HL-60 (cell line): ENCODE data around the gene FNIP2.

ENCODE experiments used
- DNase-seq, 2 experiments: peaks; one replicate each; pipeline ENCODE4 v3.0.0-alpha.2; 2010 to 2020; ENCODE audit warnings: low read depth in 1 of 2, low spot score in 1 of 2
- H3K27ac ChIP-seq: fragments of 250-450 bp; sonication (Bioruptor Pico); replicated peaks from 2 replicates; pipeline ENCODE4 v1.5.1; 2020; ENCODE audit warnings: mild to moderate bottlenecking, moderate library complexity
- H3K27me3 ChIP-seq: fragments of 250-450 bp; sonication (Bioruptor Pico); 2 replicates; pipeline ENCODE4 v1.5.1; 2021; ENCODE audit warnings: mild to moderate bottlenecking, moderate library complexity; ENCODE audit not compliant: insufficient read depth, poor library complexity, severe bottlenecking
- H3K4me3 ChIP-seq: replicated peaks from 2 replicates; pipeline ENCODE4 v1.5.1; 2011; ENCODE audit warnings: mild to moderate bottlenecking, control low read depth, low read length; ENCODE audit not compliant: insufficient read depth
- GABPA ChIP-seq: IDR thresholded peaks from 2 replicates; pipeline ENCODE4 v1.6.1; 2012; ENCODE audit warnings: low read depth
- POLR2AphosphoS5 ChIP-seq: IDR thresholded peaks from 2 replicates; pipeline ENCODE4 v1.6.1; 2012; ENCODE audit warnings: low read depth
- SPI1 ChIP-seq: IDR thresholded peaks from 2 replicates; pipeline ENCODE4 v1.6.1; 2012; ENCODE audit warnings: low read depth, mild to moderate bottlenecking, borderline replicate concordance
- TF ChIP-seq, protein P1 (sequence below): IDR thresholded peaks from one replicate; pipeline ENCODE4 v1.5.1; 2011; ENCODE audit warnings: low read length, control low read depth, inconsistent platforms; ENCODE audit not compliant: insufficient read depth
- TF ChIP-seq, protein P2 (sequence below): IDR thresholded peaks from 2 replicates; pipeline ENCODE4 v1.6.1; 2012; ENCODE audit warnings: low read depth; ENCODE audit not compliant: insufficient replicate concordance

FNIP2 gene

DNA sequence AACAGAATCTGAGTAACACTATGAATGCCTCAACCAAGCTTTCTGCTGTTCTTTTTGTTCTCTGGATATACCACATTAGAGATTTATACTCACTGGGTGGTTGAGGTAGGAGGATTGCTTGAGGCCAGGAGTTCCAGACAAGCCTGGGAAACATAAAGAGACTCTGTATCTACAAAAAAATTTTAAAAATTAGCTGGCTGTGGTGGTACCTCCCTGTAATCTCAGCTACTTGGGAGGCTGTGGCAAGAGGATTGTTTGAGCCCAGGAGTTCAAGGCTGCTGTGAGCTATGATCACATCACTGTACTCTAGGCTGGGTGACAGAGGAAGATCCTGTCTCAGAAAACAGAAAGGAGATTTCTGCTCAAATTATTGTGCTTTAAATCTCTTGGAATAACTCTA lies 172.5 kb downstream of the FNIP2 start:
- no peaks in the 10 kb centered on the region for H3K27me3 ChIP-seq
- DNase-seq: no peak
- H3K27ac ChIP-seq: no peak overlapping the region
- no peak overlapping the region for H3K4me3 ChIP-seq
- TF ChIP-seq GABPA: no peak
- TF ChIP-seq, protein P1, sequence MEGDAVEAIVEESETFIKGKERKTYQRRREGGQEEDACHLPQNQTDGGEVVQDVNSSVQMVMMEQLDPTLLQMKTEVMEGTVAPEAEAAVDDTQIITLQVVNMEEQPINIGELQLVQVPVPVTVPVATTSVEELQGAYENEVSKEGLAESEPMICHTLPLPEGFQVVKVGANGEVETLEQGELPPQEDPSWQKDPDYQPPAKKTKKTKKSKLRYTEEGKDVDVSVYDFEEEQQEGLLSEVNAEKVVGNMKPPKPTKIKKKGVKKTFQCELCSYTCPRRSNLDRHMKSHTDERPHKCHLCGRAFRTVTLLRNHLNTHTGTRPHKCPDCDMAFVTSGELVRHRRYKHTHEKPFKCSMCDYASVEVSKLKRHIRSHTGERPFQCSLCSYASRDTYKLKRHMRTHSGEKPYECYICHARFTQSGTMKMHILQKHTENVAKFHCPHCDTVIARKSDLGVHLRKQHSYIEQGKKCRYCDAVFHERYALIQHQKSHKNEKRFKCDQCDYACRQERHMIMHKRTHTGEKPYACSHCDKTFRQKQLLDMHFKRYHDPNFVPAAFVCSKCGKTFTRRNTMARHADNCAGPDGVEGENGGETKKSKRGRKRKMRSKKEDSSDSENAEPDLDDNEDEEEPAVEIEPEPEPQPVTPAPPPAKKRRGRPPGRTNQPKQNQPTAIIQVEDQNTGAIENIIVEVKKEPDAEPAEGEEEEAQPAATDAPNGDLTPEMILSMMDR: no peak
- TF ChIP-seq SPI1: no peak

DNA sequence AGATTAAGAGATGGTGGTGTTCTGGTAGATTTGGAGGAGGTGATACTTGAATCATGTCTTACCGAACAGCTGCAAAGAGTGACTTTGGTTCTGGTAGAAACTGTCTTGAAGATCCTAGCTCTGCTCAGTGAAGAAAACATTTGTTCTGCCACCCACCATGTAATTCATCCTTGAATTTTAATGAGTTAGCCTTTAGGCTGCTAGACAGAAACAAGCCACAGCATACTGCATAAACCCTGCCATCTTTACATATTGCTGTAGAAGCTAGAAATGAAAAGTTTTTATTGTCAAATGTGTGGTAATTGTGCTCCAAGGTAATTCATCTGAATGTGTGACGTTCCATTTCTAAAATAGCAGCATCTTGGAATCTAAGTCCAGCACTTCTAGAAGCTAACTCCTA lies 173.1 kb downstream of the FNIP2 start:
- Histone ChIP-seq H3K4me3 (no peak overlapping the region), H3K27ac (no peak overlapping the region), H3K27me3 (no peaks in the 10 kb centered on the region)
- TF ChIP-seq, protein P2, sequence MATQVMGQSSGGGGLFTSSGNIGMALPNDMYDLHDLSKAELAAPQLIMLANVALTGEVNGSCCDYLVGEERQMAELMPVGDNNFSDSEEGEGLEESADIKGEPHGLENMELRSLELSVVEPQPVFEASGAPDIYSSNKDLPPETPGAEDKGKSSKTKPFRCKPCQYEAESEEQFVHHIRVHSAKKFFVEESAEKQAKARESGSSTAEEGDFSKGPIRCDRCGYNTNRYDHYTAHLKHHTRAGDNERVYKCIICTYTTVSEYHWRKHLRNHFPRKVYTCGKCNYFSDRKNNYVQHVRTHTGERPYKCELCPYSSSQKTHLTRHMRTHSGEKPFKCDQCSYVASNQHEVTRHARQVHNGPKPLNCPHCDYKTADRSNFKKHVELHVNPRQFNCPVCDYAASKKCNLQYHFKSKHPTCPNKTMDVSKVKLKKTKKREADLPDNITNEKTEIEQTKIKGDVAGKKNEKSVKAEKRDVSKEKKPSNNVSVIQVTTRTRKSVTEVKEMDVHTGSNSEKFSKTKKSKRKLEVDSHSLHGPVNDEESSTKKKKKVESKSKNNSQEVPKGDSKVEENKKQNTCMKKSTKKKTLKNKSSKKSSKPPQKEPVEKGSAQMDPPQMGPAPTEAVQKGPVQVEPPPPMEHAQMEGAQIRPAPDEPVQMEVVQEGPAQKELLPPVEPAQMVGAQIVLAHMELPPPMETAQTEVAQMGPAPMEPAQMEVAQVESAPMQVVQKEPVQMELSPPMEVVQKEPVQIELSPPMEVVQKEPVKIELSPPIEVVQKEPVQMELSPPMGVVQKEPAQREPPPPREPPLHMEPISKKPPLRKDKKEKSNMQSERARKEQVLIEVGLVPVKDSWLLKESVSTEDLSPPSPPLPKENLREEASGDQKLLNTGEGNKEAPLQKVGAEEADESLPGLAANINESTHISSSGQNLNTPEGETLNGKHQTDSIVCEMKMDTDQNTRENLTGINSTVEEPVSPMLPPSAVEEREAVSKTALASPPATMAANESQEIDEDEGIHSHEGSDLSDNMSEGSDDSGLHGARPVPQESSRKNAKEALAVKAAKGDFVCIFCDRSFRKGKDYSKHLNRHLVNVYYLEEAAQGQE: no peak
- TF ChIP-seq GABPA (no peak), POLR2AphosphoS5 (no peak), SPI1 (no peak)
- TF ChIP-seq, protein P1: no peak
- no peak for DNase-seq

DNA sequence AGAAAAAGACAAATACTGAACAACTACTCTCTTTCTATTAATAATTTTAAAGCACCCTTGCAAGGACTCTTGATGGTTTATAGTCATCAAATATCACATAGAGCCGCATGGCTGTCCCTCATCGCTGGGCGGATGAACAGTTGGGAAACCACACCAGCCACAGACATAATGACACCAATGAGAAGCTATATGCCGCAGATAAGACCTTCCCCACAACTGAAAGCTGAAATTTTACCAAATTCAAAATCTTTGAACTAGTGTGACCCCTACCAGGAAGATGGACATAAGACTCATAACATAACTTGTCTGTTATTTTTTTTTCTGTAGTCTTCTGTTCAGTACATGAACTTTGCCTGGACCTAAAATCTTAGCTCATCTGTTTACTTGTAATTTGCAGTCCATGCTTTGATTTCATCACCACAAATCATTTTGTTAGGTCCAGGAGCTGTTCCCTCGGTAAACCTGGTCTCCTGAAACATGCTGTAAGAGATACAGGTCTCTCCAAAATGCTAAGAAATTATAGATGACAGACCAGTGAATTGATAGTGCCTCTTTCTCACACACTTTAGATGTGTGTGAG lies 176.8 kb downstream of the FNIP2 start:
- Histone ChIP-seq H3K4me3 (no peak overlapping the region), H3K27me3 (no peaks in the 10 kb centered on the region), H3K27ac (no peak overlapping the region)
- no peak for DNase-seq
- TF ChIP-seq, protein P1: no peak
- TF ChIP-seq SPI1 (no peak), POLR2AphosphoS5 (no peak), GABPA (no peak)
- TF ChIP-seq, protein P2: no peak

DNA sequence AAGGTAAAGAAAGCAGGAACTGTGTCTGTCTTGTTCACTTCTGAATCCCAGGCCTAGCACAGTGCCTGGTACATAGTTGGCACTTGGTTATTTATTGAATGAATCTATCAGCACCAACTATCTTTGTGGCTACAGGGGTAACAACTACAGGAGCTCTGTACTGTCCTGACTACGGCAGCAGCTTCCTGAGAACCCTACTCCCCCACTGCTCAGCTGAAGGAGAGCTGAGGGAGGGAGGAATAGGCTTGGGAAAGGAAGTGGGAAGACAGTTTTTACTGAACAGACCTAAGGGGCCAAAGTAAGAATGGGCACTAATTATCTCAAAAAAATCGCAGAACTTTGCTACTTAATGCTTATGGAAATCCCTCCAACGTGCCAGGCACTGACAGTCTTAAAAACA lies 178.0 kb downstream of the FNIP2 start:
- H3K4me3 ChIP-seq: no peak overlapping the region
- DNase-seq: no peak
- TF ChIP-seq SPI1 (no peak), GABPA (no peak), POLR2AphosphoS5 (no peak)
- TF ChIP-seq, protein P1: no peak
- TF ChIP-seq, protein P2: no peak
- H3K27me3 ChIP-seq: no peaks in the 10 kb centered on the region
- no peak overlapping the region for H3K27ac ChIP-seq
